AG20443 (cell line): ENCODE results near the gene UBA7.
A peak's percentile ranks its signal among the peaks of the same experiment; 100 is the strongest.
"Not testable (repeated sequence)": the region's sequence is repeated elsewhere in the genome, so short reads cannot be mapped to it uniquely, and the experiment has no call there.

Experiments used
- DNase-seq: peaks from one replicate; pipeline ENCODE4 v3.0.0; 2012; ENCODE audit warnings: low spot score, mixed read lengths

UBA7 gene

GRCh38 chr3:49813497-49814174, at the start of gene UBA7:
Gene UBA7 (minus strand): TSS chr3:49813953. CDS start chr3:49813787, 166 bp downstream.
- peak; percentile 86 for DNase-seq

GRCh38 chr3:49859576-49860305, 46.0 kb upstream of the UBA7 start:
- DNase-seq, result no peak

GRCh38 chr3:49856181-49857005, 42.6 kb upstream of the UBA7 start, which contains the start of gene TRAIP:
Gene TRAIP (minus strand): TSS chr3:49856564. CDS start chr3:49856453, 111 bp downstream.
- peak; percentile 100 for DNase-seq

GRCh38 chr3:49855662-49856061, 41.9 kb upstream of the UBA7 start:
- DNase-seq, result no peak

GRCh38 chr3:49845694-49846093, 31.9 kb upstream of the UBA7 start:
- DNase-seq, result no peak

GRCh38 chr3:49844464-49845183, 30.9 kb upstream of the UBA7 start:
- DNase-seq, result no peak

GRCh38 chr3:49842843-49843517, 29.2 kb upstream of the UBA7 start:
- no peak for DNase-seq

- no peak for DNase-seq
Observed at GRCh38 chr3:49841806-49842205, 28.1 kb upstream of the UBA7 start.

- DNase-seq, result no peak
Observed at GRCh38 chr3:49841126-49841696, 27.5 kb upstream of the UBA7 start.

GRCh38 chr3:49840388-49840787, 26.6 kb upstream of the UBA7 start:
- DNase-seq, result no peak

GRCh38 chr3:49839193-49839809, 25.5 kb upstream of the UBA7 start:
- DNase-seq, result peak; percentile 88

- no peak for DNase-seq
Observed at GRCh38 chr3:49831341-49831740, 17.6 kb upstream of the UBA7 start.

GRCh38 chr3:49826016-49826415, 12.3 kb upstream of the UBA7 start:
- DNase-seq, result no peak

- DNase-seq, result not testable (repeated sequence)
Observed at GRCh38 chr3:49823131-49823530, 9.4 kb upstream of the UBA7 start.

GRCh38 chr3:49812916-49813496, 747 bp downstream of the UBA7 start:
- peak; percentile 49 for DNase-seq

- no peak for DNase-seq
Observed at GRCh38 chr3:49807431-49808114, 6.2 kb downstream of the UBA7 start.

GRCh38 chr3:49806850-49807249, 6.9 kb downstream of the UBA7 start:
- DNase-seq, result no peak

- DNase-seq, result no peak
Observed at GRCh38 chr3:49805897-49806701, 7.7 kb downstream of the UBA7 start.

GRCh38 chr3:49805367-49805782, 8.4 kb downstream of the UBA7 start:
- peak; percentile 84 for DNase-seq
